GM12878 (cell line): ENCODE data around the gene PLA2G4A. TPM values are rescaled to one million over a fixed set of nuclear protein-coding genes. Genes with fewer than 3 reads are reported as not detected.

Experiments
- ATAC-seq: fragments of 200-7000 bp; cut with Tn5 transposase; 3 replicates; pipeline ENCODE4 v1.9.1; 2020; ENCODE audit warnings: mild to moderate bottlenecking, moderate library complexity
- BruUV-seq: library from RNA; stranded (reverse); fragments of 400-500 nt; replicated peaks from 2 replicates; lab custom pipeline; 2021; lab: Mats Ljungman, UMichigan
- CTCF ChIA-PET: fragments of 300-600 bp; sonication (Branson Sonifier 250); formaldehyde crosslinking; extraction: SDS; loops from one replicate; lab custom pipeline; 2021; ENCODE audit warnings: inconsistent platforms; lab: Yijun Ruan, JAX
- POLR2A ChIA-PET: fragments of 350-600 bp; formaldehyde crosslinking; extraction: SDS; loops from one replicate; lab custom pipeline; 2021; ENCODE audit warnings: inconsistent platforms; lab: Charles Lee
- RAD21 ChIA-PET: fragments of 300-600 bp; sonication (Branson Sonifier 250); formaldehyde crosslinking; loops from one replicate; lab custom pipeline; 2023; ENCODE audit warnings: antibody characterized with exemption; ENCODE audit not compliant: unreplicated experiment; lab: Charles Lee
- SMC1A ChIA-PET: fragments of 300-600 bp; sonication (Branson Sonifier 250); formaldehyde crosslinking; loops from one replicate; lab custom pipeline; 2023; ENCODE audit not compliant: unreplicated experiment, uncharacterized antibody; lab: Charles Lee
- DNase-seq: peaks from one replicate; pipeline ENCODE4 v3.0.0-alpha.2; 2011; ENCODE audit warnings: low read depth, low spot score
- FAIRE-seq: peaks from 3 replicates; lab custom pipeline; 2011; peaks lifted over from hg19 to GRCh38; lab: Jason Lieb, UNC
- H2AFZ ChIP-seq: 2 replicates; pipeline ENCODE4 v1.6.0; 2011; ENCODE audit warnings: low read depth, low read length, control low read depth; ENCODE audit not compliant: control insufficient read depth
- H3K27ac ChIP-seq: 2 replicates; pipeline ENCODE4 v1.5.1; 2011; ENCODE audit warnings: control low read depth; ENCODE audit not compliant: control insufficient read depth, insufficient read depth
- H3K27me3 ChIP-seq, 2 experiments: replicated peaks in 1 of 2; 2 replicates each; pipeline versions ENCODE4 v1.6.0 to v1.6.1; 2011; ENCODE audit warnings: low read length in 1 of 2; ENCODE audit not compliant: control insufficient read depth in 2 of 2, insufficient read depth in 2 of 2
- H3K36me3 ChIP-seq, 2 experiments: 2 replicates each; pipeline ENCODE4 v1.5.1; 2011; ENCODE audit warnings: low read length in 1 of 2; ENCODE audit not compliant: control insufficient read depth in 2 of 2, insufficient read depth in 2 of 2
- H3K4me1 ChIP-seq: 2 replicates; pipeline ENCODE4 v1.6.1; 2011; ENCODE audit warnings: mild to moderate bottlenecking, low read length, moderate library complexity, mixed read lengths; ENCODE audit not compliant: control insufficient read depth, insufficient read depth
- H3K4me2 ChIP-seq: 2 replicates; pipeline ENCODE4 v1.6.0; 2011; ENCODE audit warnings: control low read depth; ENCODE audit not compliant: control insufficient read depth, insufficient read depth
- H3K4me3 ChIP-seq: fragments of 200-600 bp; sonication (generic); 2 replicates; pipeline ENCODE4 v1.5.1; 2016
- H3K79me2 ChIP-seq: 2 replicates; pipeline ENCODE4 v1.6.0; 2011; ENCODE audit warnings: low read length; ENCODE audit not compliant: control insufficient read depth, insufficient read depth
- H3K9ac ChIP-seq: 2 replicates; pipeline ENCODE4 v1.8.0; 2011; ENCODE audit warnings: low read length, control low read depth, mixed read lengths; ENCODE audit not compliant: control insufficient read depth, insufficient read depth
- H3K9me3 ChIP-seq: replicated peaks from 3 replicates; pipeline ENCODE4 v1.5.1; 2011; ENCODE audit warnings: mild to moderate bottlenecking, low read length; ENCODE audit not compliant: control insufficient read depth, insufficient read depth
- H4K20me1 ChIP-seq: 2 replicates; pipeline ENCODE4 v1.6.0; 2011; ENCODE audit not compliant: control insufficient read depth, insufficient read depth
- RCOR1 ChIP-seq: conservative IDR thresholded peaks from 2 replicates; pipeline ENCODE4 v1.6.1; 2012; ENCODE audit warnings: low read depth, low read length, improper control_type of control experiment
- TARDBP ChIP-seq: IDR thresholded peaks from 2 replicates; pipeline ENCODE4 v1.6.1; 2016; ENCODE audit warnings: borderline replicate concordance
- TCF12 ChIP-seq: IDR thresholded peaks from 2 replicates; pipeline ENCODE4 v1.6.1; 2011; ENCODE audit warnings: low read depth, mild to moderate bottlenecking, low read length
- TCF7 ChIP-seq: IDR thresholded peaks from 2 replicates; pipeline ENCODE4 v1.6.1; 2014; ENCODE audit warnings: antibody characterized with exemption, borderline replicate concordance
- WGBS: methylation state at CpG from one replicate; pipeline ENCODE4 v1.1.6; 2016; ENCODE audit warnings: low lambda C conversion rate; ENCODE audit not compliant: insufficient replicate concordance, insufficient coverage; ENCODE audit errors: missing lambda C conversion rate; 5-methylcytosine and 5-hydroxymethylcytosine counted together
- in situ Hi-C: fragments of 300-500 bp; cut with MboI; formaldehyde crosslinking; loops from 9 replicates; pipeline ENCODE4 v1.14.3; 2018; ENCODE audit warnings: mixed read lengths
- intact Hi-C: fragments of 100-400 bp; cut with micrococcal nuclease; formaldehyde crosslinking; loops from one replicate; pipeline ENCODE4 v1.14.2; 2022; ENCODE audit not compliant: unreplicated experiment
- polyA plus RNA-seq, 11 experiments: library from polyadenylated mRNA; depleted of rRNA in 4 of 11; unstranded in 6 of 11; stranded (reverse) in 5 of 11; fragments of >200 nt; fragmentation: Nextera tagmentation in 4 of 11; fragmentation: Illumina TruSeq in 1 of 11; extraction: Ambion mirVana in 4 of 11; extraction: Trizol in 1 of 11; gene quantifications; 1 replicate in 1 of 11; 2 replicates in 10 of 11; pipeline versions ENCODE4 v1.2.1 to v1.2.3, GENCODE V29; 2011 to 2016; ENCODE audit warnings: inconsistent platforms in 2 of 11, missing spikeins in 2 of 11, low read depth in 1 of 11
- total RNA-seq, 4 experiments: library from RNA; depleted of rRNA in 3 of 4; stranded (reverse); fragments of >200 nt in 3 of 4; fragmentation: Illumina TruSeq in 1 of 4; extraction: Trizol in 1 of 4; gene quantifications; 2 replicates each; pipeline versions ENCODE4 v1.2.1 to v1.2.3, GENCODE V29; 2013 to 2021
- TF ChIP-seq, protein P1 (sequence below): fragments of 450-650 bp; formaldehyde crosslinking; IDR thresholded peaks from 2 replicates; pipeline ENCODE4 v1.5.0; 2022; ENCODE audit warnings: mild to moderate bottlenecking, missing genetic modification characterization
- TF ChIP-seq, protein P2 (sequence below): IDR thresholded peaks from 2 replicates; pipeline ENCODE4 v1.6.1; 2012; ENCODE audit warnings: low read depth, low read length, improper control_type of control experiment

Gene PLA2G4A
- total and polyA plus RNA-seq, 10 of the 15 experiments (the other 5 are each of a cell fraction or from before 2014, with no cell fraction given) = 0.70 to 3.3 (median 1.5) TPM; not detected in 1

DNA sequence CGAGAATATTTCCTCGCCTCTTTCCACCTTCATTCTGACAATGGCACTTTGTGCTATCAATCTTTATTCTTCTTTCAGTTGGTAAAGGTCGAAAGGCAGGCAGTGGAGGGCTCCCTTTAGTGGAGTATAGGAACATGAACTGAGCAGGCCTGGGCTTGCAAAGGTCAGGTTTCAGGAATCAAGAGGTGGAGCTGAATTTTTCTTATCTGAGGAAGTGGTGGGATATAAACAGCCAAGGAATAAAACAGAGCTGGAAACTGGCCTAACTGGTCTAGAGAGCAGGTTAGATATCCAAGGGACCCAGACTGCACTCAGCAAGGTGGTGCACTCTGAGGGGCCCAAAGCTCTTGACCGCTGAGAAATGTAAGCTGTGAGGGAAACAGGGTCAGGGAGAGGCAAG, 99.1 kb downstream of the PLA2G4A start:
- H3K4me1 ChIP-seq = no peaks in the 10 kb centered on the region
- intact Hi-C loops = no loop called here
- CTCF ChIA-PET = interaction anchor here (1.6 kb wide), 1 partner anchor 11 kb away, joined by 4 read pairs; no protein-coding TSS in a partner anchor
- RAD21 ChIA-PET = interaction anchor here (1.4 kb wide), 1 partner anchor 124 kb away, joined by 3 read pairs; no protein-coding TSS in a partner anchor
- H3K79me2 ChIP-seq = no peaks in the 10 kb centered on the region
- no peak overlapping the region for H3K9ac ChIP-seq
- no peak overlapping the region for H3K27ac ChIP-seq
- no peak overlapping the region for H3K4me2 ChIP-seq
- SMC1A ChIA-PET = interaction anchor here (1.6 kb wide), 1 partner anchor 8 kb away, joined by 3 read pairs; no protein-coding TSS in a partner anchor
- DNase-seq (no peak), ATAC-seq (no peak), FAIRE-seq (no peak)
- H3K27me3 ChIP-seq = no peaks in the 10 kb centered on the region
- no TSS peak for BruUV-seq
- no peaks in the 10 kb centered on the region for H3K9me3 ChIP-seq
- no peaks in the 10 kb centered on the region for H4K20me1 ChIP-seq
- H3K4me3 ChIP-seq = no peak overlapping the region
- 53% methylated on average over 4 of the region's 4 CpGs for WGBS
- in situ Hi-C loops = no loop called here
- POLR2A ChIA-PET = no interaction called here
- no peak overlapping the region for H2AFZ ChIP-seq
- TF ChIP-seq TCF7 (no peak), RCOR1 (no peak), TCF12 (no peak), TARDBP (no peak)
- TF ChIP-seq, protein P1, sequence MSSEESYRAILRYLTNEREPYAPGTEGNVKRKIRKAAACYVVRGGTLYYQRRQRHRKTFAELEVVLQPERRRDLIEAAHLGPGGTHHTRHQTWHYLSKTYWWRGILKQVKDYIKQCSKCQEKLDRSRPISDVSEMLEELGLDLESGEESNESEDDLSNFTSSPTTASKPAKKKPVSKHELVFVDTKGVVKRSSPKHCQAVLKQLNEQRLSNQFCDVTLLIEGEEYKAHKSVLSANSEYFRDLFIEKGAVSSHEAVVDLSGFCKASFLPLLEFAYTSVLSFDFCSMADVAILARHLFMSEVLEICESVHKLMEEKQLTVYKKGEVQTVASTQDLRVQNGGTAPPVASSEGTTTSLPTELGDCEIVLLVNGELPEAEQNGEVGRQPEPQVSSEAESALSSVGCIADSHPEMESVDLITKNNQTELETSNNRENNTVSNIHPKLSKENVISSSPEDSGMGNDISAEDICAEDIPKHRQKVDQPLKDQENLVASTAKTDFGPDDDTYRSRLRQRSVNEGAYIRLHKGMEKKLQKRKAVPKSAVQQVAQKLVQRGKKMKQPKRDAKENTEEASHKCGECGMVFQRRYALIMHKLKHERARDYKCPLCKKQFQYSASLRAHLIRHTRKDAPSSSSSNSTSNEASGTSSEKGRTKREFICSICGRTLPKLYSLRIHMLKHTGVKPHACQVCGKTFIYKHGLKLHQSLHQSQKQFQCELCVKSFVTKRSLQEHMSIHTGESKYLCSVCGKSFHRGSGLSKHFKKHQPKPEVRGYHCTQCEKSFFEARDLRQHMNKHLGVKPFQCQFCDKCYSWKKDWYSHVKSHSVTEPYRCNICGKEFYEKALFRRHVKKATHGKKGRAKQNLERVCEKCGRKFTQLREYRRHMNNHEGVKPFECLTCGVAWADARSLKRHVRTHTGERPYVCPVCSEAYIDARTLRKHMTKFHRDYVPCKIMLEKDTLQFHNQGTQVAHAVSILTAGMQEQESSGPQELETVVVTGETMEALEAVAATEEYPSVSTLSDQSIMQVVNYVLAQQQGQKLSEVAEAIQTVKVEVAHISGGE (CRISPR knock-in tag) = no peak
- TF ChIP-seq, protein P2, sequence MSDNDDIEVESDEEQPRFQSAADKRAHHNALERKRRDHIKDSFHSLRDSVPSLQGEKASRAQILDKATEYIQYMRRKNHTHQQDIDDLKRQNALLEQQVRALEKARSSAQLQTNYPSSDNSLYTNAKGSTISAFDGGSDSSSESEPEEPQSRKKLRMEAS = no peak
- H3K36me3 ChIP-seq = no peaks in the 10 kb centered on the region; a peak in 1 of 4 replicates
